GM12865 (cell line): Measurements from ENCODE around the gene CSN2.

ENCODE experiments used
- DNase-seq: peaks from one replicate; pipeline ENCODE4 v3.0.0; 2010; ENCODE audit warnings: low read depth
- H3K4me3 ChIP-seq: 2 replicates; pipeline ENCODE4 v1.5.1; 2011; ENCODE audit warnings: mild to moderate bottlenecking, low read depth, low read length, control low read depth
- CTCF ChIP-seq: IDR thresholded peaks from 2 replicates; pipeline ENCODE4 v1.5.1; 2011; ENCODE audit warnings: low read length, control low read depth, low read depth, inconsistent platforms; ENCODE audit not compliant: insufficient read depth; ENCODE audit errors: missing control alignments

The CSN2 gene

GRCh38 chr4:69991016-69991415, 25.5 kb upstream of the CSN2 start:
- no peak for TF ChIP-seq CTCF
- DNase-seq, result no peak
- H3K4me3 ChIP-seq, result no peak overlapping the region

GRCh38 chr4:69986663-69987062, 21.1 kb upstream of the CSN2 start:
- no peak overlapping the region for H3K4me3 ChIP-seq
- DNase-seq, result no peak
- no peak for TF ChIP-seq CTCF

GRCh38 chr4:69984030-69984443, 18.5 kb upstream of the CSN2 start:
- peak; percentile 26 for DNase-seq
- no peak for TF ChIP-seq CTCF
- H3K4me3 ChIP-seq, result no peak overlapping the region

- no peak for DNase-seq
- no peak overlapping the region for H3K4me3 ChIP-seq
- no peak for TF ChIP-seq CTCF
Observed at GRCh38 chr4:69977582-69977981, 12.1 kb upstream of the CSN2 start.

GRCh38 chr4:69974631-69975030, 9.1 kb upstream of the CSN2 start:
- no peak overlapping the region for H3K4me3 ChIP-seq
- TF ChIP-seq CTCF, result no peak
- no peak for DNase-seq

GRCh38 chr4:69970071-69970470, 4.5 kb upstream of the CSN2 start:
- no peak for TF ChIP-seq CTCF
- no peak overlapping the region for H3K4me3 ChIP-seq
- no peak for DNase-seq

- DNase-seq, result no peak
- TF ChIP-seq CTCF, result no peak
- H3K4me3 ChIP-seq, result no peak overlapping the region
Observed at GRCh38 chr4:69957209-69957608, 8.3 kb downstream of the CSN2 start.
